Measurements from ENCODE around the gene MARK3. TPM values are rescaled to one million over a fixed set of nuclear protein-coding genes. Genes with fewer than 3 reads are reported as not detected.
A peak's percentile ranks its signal among the peaks of the same experiment; 100 is the strongest.

MARK3 gene
- total RNA-seq, 1 experiment from 2014 or later, result 81.9 TPM

GRCh38 chr14:103386713-103387329 is 1.6 kb downstream of the MARK3 start:
- TF ChIP-seq CTCF (conservative IDR thresholded peaks at IDR 0.05), result no peak
- Histone ChIP-seq H3K27me3 (ENCODE audit: insufficient read depth, low read length) (no peaks in the 10 kb centered on the region; the same call in 1 of the 2 replicates), H3K9me3 (ENCODE audit: control insufficient read depth, low read depth, low read length) (no peaks in the 10 kb centered on the region), H3K4me1 (ENCODE audit: insufficient read depth, low read length) (no peaks in the 10 kb centered on the region), H3K79me1 (ENCODE audit: insufficient read depth, low read depth, low read length, poor library complexity, severe bottlenecking) (peaks cover 4% of the 10 kb centered on the region), H3K18ac (ENCODE audit: insufficient read length, low read depth, low read length) (no peak overlapping the region), H2AFZ (ENCODE audit: low read length) (no peak overlapping the region), H3K4me2 (ENCODE audit: insufficient read depth, insufficient read length, low read length) (peak overlapping the region; percentile 94), H3K9ac (ENCODE audit: extremely low read depth, insufficient read length, low read length) (peak overlapping the region; percentile 85), H3K23ac (ENCODE audit: insufficient read length, low read depth, low read length) (no peak overlapping the region), H3T11ph (ENCODE audit: low read length) (no peak overlapping the region), H4K20me1 (ENCODE audit: control insufficient read depth, insufficient read depth, insufficient read length) (no peaks in the 10 kb centered on the region), H3K27ac (ENCODE audit: insufficient read length, low read depth, low read length) (no peak overlapping the region), H3K4ac (ENCODE audit: low read depth, low read length) (no peak overlapping the region), H2BK20ac (ENCODE audit: low read depth, low read length, poor library complexity, severe bottlenecking) (no peak overlapping the region), H2BK12ac (ENCODE audit: insufficient read length, low read depth, low read length) (no peak overlapping the region), H3K14ac (ENCODE audit: insufficient read depth, low read length) (no peak overlapping the region), H3K23me2 (ENCODE audit: insufficient read length, low read depth, low read length, poor library complexity, severe bottlenecking) (peaks cover 14% of the 10 kb centered on the region), H4K91ac (ENCODE audit: insufficient read length, low read depth, low read length) (no peak overlapping the region), H2BK120ac (ENCODE audit: low read depth, low read length, poor library complexity, severe bottlenecking) (no peak overlapping the region), H3K56ac (ENCODE audit: insufficient read length, low read depth, low read length) (no peak overlapping the region), H2AK5ac (ENCODE audit: insufficient read length, low read length) (no peak overlapping the region), H2BK15ac (ENCODE audit: low read depth, low read length) (no peak overlapping the region), H3K79me2 (ENCODE audit: insufficient read depth, low read length) (peaks cover 25% of the 10 kb centered on the region), H2BK5ac (ENCODE audit: insufficient read length, low read length) (no peak overlapping the region), H4K8ac (replicated peaks; ENCODE audit: insufficient read length, low read depth, low read length) (no peak overlapping the region), H4K5ac (ENCODE audit: insufficient read length, low read depth, low read length) (no peak overlapping the region)
- peaks cover 0 to 5% (median 2%) of the 10 kb centered on the region in 3 experiments; a peak in 5 of 7 replicates for H3K36me3 Mint-ChIP-seq (ENCODE audit: insufficient read depth in 1 of 3, low read depth in 3 of 3)
- H3K4me1 Mint-ChIP-seq, result peaks cover 22 to 28% of the 10 kb centered on the region in 2 experiments
- H3K27me3 Mint-ChIP-seq (ENCODE audit: low read depth), result peaks cover 24% of the 10 kb centered on the region
- no peak overlapping the region for H3K27ac Mint-ChIP-seq
- peak overlapping the region; percentile 95 to 99 for H3K4me3 Mint-ChIP-seq
- WGBS (ENCODE audit: extremely low coverage, insufficient read length, low lambda C conversion rate), result no CpG with 5 or more reads among the region's 9 CpGs
- no peaks in the 10 kb centered on the region for H3K9me3 Mint-ChIP-seq
- DNase-seq, result no peak

Measured in H9 (cell line).